Measurements from ENCODE around the gene WNK2. TPM values are rescaled to one million over a fixed set of nuclear protein-coding genes. Genes with fewer than 3 reads are reported as not detected.

WNK2 gene
- total RNA-seq, 1 donor from 2014 or later = 9.7 TPM

GRCh38 chr9:93189369-93190132 is 5.6 kb downstream of the WNK2 start:
- no peaks in the 10 kb centered on the region for H3K36me3 ChIP-seq (ENCODE audit: control insufficient read depth, insufficient read depth, low read length)
- no peak for DNase-seq (ENCODE audit: low read depth)
- H3K27me3 ChIP-seq (ENCODE audit: control insufficient read depth, insufficient read depth, low read length) = peaks cover 33% of the 10 kb centered on the region
- H3K4me3 ChIP-seq (ENCODE audit: low read depth, low read length) = no peak overlapping the region
- TF ChIP-seq CTCF (IDR thresholded peaks at IDR 0.05; ENCODE audit: insufficient read depth, low read length, poor library complexity, severe bottlenecking) = no peak

DNA sequence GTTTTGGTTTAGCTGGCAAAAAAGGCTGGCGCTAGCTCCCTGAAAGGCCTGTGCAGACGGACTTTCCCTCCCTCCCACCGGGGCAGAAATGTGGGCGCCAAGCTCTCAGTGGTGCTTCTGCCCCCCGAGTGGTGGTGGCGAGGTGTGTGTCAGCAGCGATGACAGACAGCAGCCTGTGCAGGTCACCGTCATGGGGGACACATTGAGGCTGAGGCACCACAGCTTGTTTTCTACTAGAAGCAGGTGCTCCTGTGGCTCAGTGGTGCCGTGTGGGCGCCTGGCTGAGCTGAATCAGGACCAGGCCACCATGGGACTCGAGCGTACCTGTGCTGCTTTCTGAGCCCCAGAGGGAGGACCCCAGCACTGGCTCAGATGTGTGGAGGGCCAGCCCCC is 6.2 kb downstream of the WNK2 start:
- DNase-seq (ENCODE audit: low read depth) = no peak
- Histone ChIP-seq H3K36me3 (ENCODE audit: control insufficient read depth, insufficient read depth, low read length) (no peaks in the 10 kb centered on the region), H3K4me3 (ENCODE audit: low read depth, low read length) (no peak overlapping the region), H3K27me3 (ENCODE audit: control insufficient read depth, insufficient read depth, low read length) (peaks cover 31% of the 10 kb centered on the region)
- no peak for TF ChIP-seq CTCF (IDR thresholded peaks at IDR 0.05; ENCODE audit: insufficient read depth, low read length, poor library complexity, severe bottlenecking)

GRCh38 chr9:93190656-93191353 is 6.9 kb downstream of the WNK2 start:
- peaks cover 25% of the 10 kb centered on the region for H3K27me3 ChIP-seq (ENCODE audit: control insufficient read depth, insufficient read depth, low read length)
- H3K4me3 ChIP-seq (ENCODE audit: low read depth, low read length) = no peak overlapping the region
- no peak for TF ChIP-seq CTCF (IDR thresholded peaks at IDR 0.05; ENCODE audit: insufficient read depth, low read length, poor library complexity, severe bottlenecking)
- no peaks in the 10 kb centered on the region for H3K36me3 ChIP-seq (ENCODE audit: control insufficient read depth, insufficient read depth, low read length)
- no peak for DNase-seq (ENCODE audit: low read depth)

GRCh38 chr9:93191354-93191660 is 7.4 kb downstream of the WNK2 start:
- TF ChIP-seq CTCF (IDR thresholded peaks at IDR 0.05; ENCODE audit: insufficient read depth, low read length, poor library complexity, severe bottlenecking) = no peak
- H3K36me3 ChIP-seq (ENCODE audit: control insufficient read depth, insufficient read depth, low read length) = no peaks in the 10 kb centered on the region
- peaks cover 20% of the 10 kb centered on the region for H3K27me3 ChIP-seq (ENCODE audit: control insufficient read depth, insufficient read depth, low read length)
- no peak overlapping the region for H3K4me3 ChIP-seq (ENCODE audit: low read depth, low read length)
- DNase-seq (ENCODE audit: low read depth) = no peak

DNA sequence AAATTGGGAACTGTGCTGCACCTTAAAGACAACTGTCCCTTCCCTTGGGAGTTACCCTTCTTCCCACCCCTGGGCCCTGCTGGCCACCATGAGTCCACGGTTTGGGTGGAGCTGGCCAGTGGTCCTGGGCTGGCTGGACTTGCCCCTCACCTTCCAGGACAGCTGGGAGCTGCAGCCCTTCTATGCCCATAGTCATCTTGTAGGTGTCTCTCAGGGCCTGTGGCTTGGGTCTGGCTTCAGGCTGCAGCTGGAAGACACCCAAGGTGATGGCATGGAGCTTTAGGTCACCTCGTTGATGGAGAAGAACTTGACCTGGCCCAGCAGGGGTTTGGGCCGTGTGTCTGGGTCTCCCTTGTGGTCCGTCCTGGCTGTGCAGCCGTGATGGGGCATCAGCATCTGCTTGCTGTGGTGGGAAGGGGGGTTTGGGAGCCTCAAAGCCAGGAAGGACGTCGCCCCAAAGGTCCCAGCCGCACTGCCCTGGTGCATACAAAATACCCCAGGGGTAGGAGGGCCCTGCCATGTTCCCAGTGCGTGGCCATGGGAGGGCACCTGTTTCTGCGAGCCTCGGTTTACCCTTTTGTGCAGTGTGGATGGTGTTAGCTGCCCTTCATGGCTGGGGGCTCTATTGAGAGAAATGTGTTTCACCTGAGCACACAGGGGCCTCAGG is 8.9 kb downstream of the WNK2 start:
- Histone ChIP-seq H3K4me3 (ENCODE audit: low read depth, low read length) (no peak overlapping the region), H3K36me3 (ENCODE audit: control insufficient read depth, insufficient read depth, low read length) (no peaks in the 10 kb centered on the region), H3K27me3 (ENCODE audit: control insufficient read depth, insufficient read depth, low read length) (peaks cover 7% of the 10 kb centered on the region)
- DNase-seq (ENCODE audit: low read depth) = no peak
- no peak for TF ChIP-seq CTCF (IDR thresholded peaks at IDR 0.05; ENCODE audit: insufficient read depth, low read length, poor library complexity, severe bottlenecking)
